ENCODE results near the gene SLC30A5. TPM values are rescaled to one million over a fixed set of nuclear protein-coding genes. Genes with fewer than 3 reads are reported as not detected.

The SLC30A5 gene
- total and polyA plus RNA-seq, 9 of the 15 experiments (the other 6 are each of a cell fraction or from before 2014, with no cell fraction given) = 22.9 to 86.8 (median 62.5) TPM

- TF ChIP-seq SRSF3 (IDR thresholded peaks at IDR 0.05; ENCODE audit: insufficient read depth, low read length) (no peak), ETV1 (tag; conservative IDR thresholded peaks at IDR 0.05; ENCODE audit: low read depth) (no peak), BACH1 (tag; IDR thresholded peaks at IDR 0.05) (no peak), ZZZ3 (IDR thresholded peaks at IDR 0.05) (no peak), GTF2E2 (tag; IDR thresholded peaks at IDR 0.05) (0 out of 2 replicates have a peak, but pooled peaks have one; percentile 31), FOSL1 (tag; conservative IDR thresholded peaks at IDR 0.05) (peak; percentile 79), ATF3 (IDR thresholded peaks at IDR 0.05) (peak; percentile 60), ATF3 (CRISPR knock-in tag; conservative IDR thresholded peaks at IDR 0.05) (no peak), KLF6 (CRISPR knock-in tag; IDR thresholded peaks at IDR 0.05; ENCODE audit: borderline replicate concordance) (no peak), NFYB (IDR thresholded peaks at IDR 0.05; ENCODE audit: extremely low read depth, insufficient read length) (peak; percentile 25), DPF2 (IDR thresholded peaks at IDR 0.05) (0 out of 2 replicates have a peak, but pooled peaks have one; percentile 31), CBFA2T3 (IDR thresholded peaks at IDR 0.05) (peak; percentile 19; the same call in 1 of the 2 replicates), HMBOX1 (IDR thresholded peaks at IDR 0.05) (0 out of 2 replicates have a peak, but pooled peaks have one; percentile 57), SMARCA4 (IDR thresholded peaks at IDR 0.05) (0 out of 2 replicates have a peak, but pooled peaks have one; percentile 25), TFAP4 (CRISPR knock-in tag; IDR thresholded peaks at IDR 0.05; ENCODE audit: borderline replicate concordance) (peak; percentile 56; the same call in 1 of the 2 replicates)
Observed at GRCh38 chr5:69078921-69079540, 14.8 kb upstream of the SLC30A5 start (continued).
